Amniotic epithelial cell (primary cell): ENCODE data around the gene FOXP1.

Source experiments
- DNase-seq: peaks from one replicate; pipeline ENCODE4 v3.0.0-alpha.2; 2010; ENCODE audit warnings: low read depth

The FOXP1 gene

GRCh38 chr3:71102111-71102983 lies 481.2 kb downstream of the FOXP1 start:
- DNase-seq, result peak; percentile 89

- no peak for DNase-seq
Measured at GRCh38 chr3:71101626-71102025, 481.9 kb downstream of the FOXP1 start.

- DNase-seq, result peak; percentile 62
Measured at GRCh38 chr3:71101014-71101413, 482.5 kb downstream of the FOXP1 start.

- DNase-seq, result no peak
Measured at GRCh38 chr3:71099997-71100719, 483.4 kb downstream of the FOXP1 start.

- DNase-seq, result no peak
Measured at GRCh38 chr3:71097557-71097956, 486.0 kb downstream of the FOXP1 start.

GRCh38 chr3:71095511-71096291 lies 487.8 kb downstream of the FOXP1 start:
- peak; percentile 52 for DNase-seq

GRCh38 chr3:71094658-71095209 lies 488.8 kb downstream of the FOXP1 start:
- no peak for DNase-seq

- DNase-seq, result no peak
Measured at GRCh38 chr3:71092665-71093064, 490.9 kb downstream of the FOXP1 start.

- no peak for DNase-seq
Measured at GRCh38 chr3:71090207-71090606, 493.3 kb downstream of the FOXP1 start.

- DNase-seq, result no peak
Measured at GRCh38 chr3:71089271-71089847, 494.2 kb downstream of the FOXP1 start.

- no peak for DNase-seq
Measured at GRCh38 chr3:71088742-71089141, 494.8 kb downstream of the FOXP1 start.

GRCh38 chr3:71088019-71088708 lies 495.4 kb downstream of the FOXP1 start:
- DNase-seq, result no peak

GRCh38 chr3:71087143-71088018 lies 496.1 kb downstream of the FOXP1 start:
- peak; percentile 34 for DNase-seq

GRCh38 chr3:71086777-71087142 lies 496.8 kb downstream of the FOXP1 start:
- no peak for DNase-seq

GRCh38 chr3:71083726-71084131 lies 499.8 kb downstream of the FOXP1 start:
- DNase-seq, result no peak

- DNase-seq, result no peak
Measured at GRCh38 chr3:71082833-71083232, 500.7 kb downstream of the FOXP1 start.

- no peak for DNase-seq
Measured at GRCh38 chr3:71080517-71081083, 502.9 kb downstream of the FOXP1 start.

- no peak for DNase-seq
Measured at GRCh38 chr3:71078723-71079525, 504.6 kb downstream of the FOXP1 start.

- DNase-seq, result no peak
Measured at GRCh38 chr3:71078199-71078598, 505.3 kb downstream of the FOXP1 start.
